ENCODE data around the gene KRT32.

KRT32 gene

GRCh38 chr17:41456204-41456603 lies 11.0 kb downstream of the KRT32 start:
- no peak for TF ChIP-seq CTCF (IDR thresholded peaks at IDR 0.05; ENCODE audit: low read depth, low read length, missing control alignments)
- in situ Hi-C loops (cut with HindIII; ENCODE audit: low sequenced_read_pairs), result no loop called here
- no peak for DNase-seq (ENCODE audit: low read depth)
- no peak overlapping the region for H3K4me3 ChIP-seq (ENCODE audit: low read depth, low read length)

GRCh38 chr17:41455236-41455635 lies 11.9 kb downstream of the KRT32 start:
- DNase-seq (ENCODE audit: low read depth), result no peak
- TF ChIP-seq CTCF (IDR thresholded peaks at IDR 0.05; ENCODE audit: low read depth, low read length, missing control alignments), result no peak
- no peak overlapping the region for H3K4me3 ChIP-seq (ENCODE audit: low read depth, low read length)
- in situ Hi-C loops (cut with HindIII; ENCODE audit: low sequenced_read_pairs), result no loop called here

- DNase-seq (ENCODE audit: low read depth), result no peak
- in situ Hi-C loops (cut with HindIII; ENCODE audit: low sequenced_read_pairs), result loop anchor here (5.0 kb wide), 1 partner anchor 54 kb away; the partner anchor contains the start of gene KRT13
- no peak overlapping the region for H3K4me3 ChIP-seq (ENCODE audit: low read depth, low read length)
- TF ChIP-seq CTCF (IDR thresholded peaks at IDR 0.05; ENCODE audit: low read depth, low read length, missing control alignments), result no peak
Observed at GRCh38 chr17:41453066-41453465, 14.1 kb downstream of the KRT32 start.

- no peak for TF ChIP-seq CTCF (IDR thresholded peaks at IDR 0.05; ENCODE audit: low read depth, low read length, missing control alignments)
- in situ Hi-C loops (cut with HindIII; ENCODE audit: low sequenced_read_pairs), result loop anchor here (5.0 kb wide), 1 partner anchor 55 kb away; the partner anchor contains the start of gene KRT13
- DNase-seq (ENCODE audit: low read depth), result no peak
Observed at GRCh38 chr17:41452281-41452680, 14.9 kb downstream of the KRT32 start.

GRCh38 chr17:41451154-41451728 lies 15.9 kb downstream of the KRT32 start:
- DNase-seq (ENCODE audit: low read depth), result no peak
- in situ Hi-C loops (cut with HindIII; ENCODE audit: low sequenced_read_pairs), result loop anchor here (5.0 kb wide), 1 partner anchor 56 kb away; the partner anchor contains the start of gene KRT13
- TF ChIP-seq CTCF (IDR thresholded peaks at IDR 0.05; ENCODE audit: low read depth, low read length, missing control alignments), result no peak
- H3K4me3 ChIP-seq (ENCODE audit: low read depth, low read length), result no peak overlapping the region

More at GRCh38 chr17:41452281-41452680, 14.9 kb downstream of the KRT32 start:
- H3K4me3 ChIP-seq (ENCODE audit: low read depth, low read length), result no peak overlapping the region

GRCh38 chr17:41449008-41449407 lies 18.2 kb downstream of the KRT32 start:
- no peak for TF ChIP-seq CTCF (IDR thresholded peaks at IDR 0.05; ENCODE audit: low read depth, low read length, missing control alignments)
- no peak overlapping the region for H3K4me3 ChIP-seq (ENCODE audit: low read depth, low read length)
- in situ Hi-C loops (cut with HindIII; ENCODE audit: low sequenced_read_pairs), result no loop called here
- no peak for DNase-seq (ENCODE audit: low read depth)

Data from astrocyte of the cerebellum (primary cell).